HL-60 (cell line): ENCODE results near the gene MAGEF1.

ENCODE experiments used
- DNase-seq, 2 experiments: peaks; one replicate each; pipeline ENCODE4 v3.0.0-alpha.2; 2010 to 2020; ENCODE audit warnings: low read depth in 1 of 2, low spot score in 1 of 2
- H3K27ac ChIP-seq: fragments of 250-450 bp; sonication (Bioruptor Pico); replicated peaks from 2 replicates; pipeline ENCODE4 v1.5.1; 2020; ENCODE audit warnings: mild to moderate bottlenecking, moderate library complexity
- H3K27me3 ChIP-seq: fragments of 250-450 bp; sonication (Bioruptor Pico); 2 replicates; pipeline ENCODE4 v1.5.1; 2021; ENCODE audit warnings: mild to moderate bottlenecking, moderate library complexity; ENCODE audit not compliant: insufficient read depth, poor library complexity, severe bottlenecking
- H3K4me3 ChIP-seq: replicated peaks from 2 replicates; pipeline ENCODE4 v1.5.1; 2011; ENCODE audit warnings: mild to moderate bottlenecking, control low read depth, low read length; ENCODE audit not compliant: insufficient read depth
- CTCF ChIP-seq: IDR thresholded peaks from one replicate; pipeline ENCODE4 v1.5.1; 2011; ENCODE audit warnings: low read length, control low read depth, inconsistent platforms; ENCODE audit not compliant: insufficient read depth
- GABPA ChIP-seq: IDR thresholded peaks from 2 replicates; pipeline ENCODE4 v1.6.1; 2012; ENCODE audit warnings: low read depth
- POLR2AphosphoS5 ChIP-seq: IDR thresholded peaks from 2 replicates; pipeline ENCODE4 v1.6.1; 2012; ENCODE audit warnings: low read depth
- REST ChIP-seq: IDR thresholded peaks from 2 replicates; pipeline ENCODE4 v1.6.1; 2012; ENCODE audit warnings: low read depth; ENCODE audit not compliant: insufficient replicate concordance
- SPI1 ChIP-seq: IDR thresholded peaks from 2 replicates; pipeline ENCODE4 v1.6.1; 2012; ENCODE audit warnings: low read depth, mild to moderate bottlenecking, borderline replicate concordance

The MAGEF1 gene

GRCh38 chr3:184746131-184747120 is 34.6 kb upstream of the MAGEF1 start:
- DNase-seq, result no peak
- H3K27me3 ChIP-seq, result no peaks in the 10 kb centered on the region
- H3K4me3 ChIP-seq, result no peak overlapping the region
- no peak for TF ChIP-seq REST
- H3K27ac ChIP-seq, result no peak overlapping the region

- H3K4me3 ChIP-seq, result no peak overlapping the region
- H3K27ac ChIP-seq, result no peak overlapping the region
- H3K27me3 ChIP-seq, result no peaks in the 10 kb centered on the region
- DNase-seq, result no peak
- TF ChIP-seq POLR2AphosphoS5 (no peak), REST (no peak), CTCF (no peak), GABPA (no peak), SPI1 (no peak)
These were observed 33.7 kb upstream of the MAGEF1 start for GRCh38 chr3:184745526-184745925.

GRCh38 chr3:184743248-184743647 is 31.4 kb upstream of the MAGEF1 start:
- H3K27me3 ChIP-seq, result no peaks in the 10 kb centered on the region
- TF ChIP-seq CTCF, result no peak
- TF ChIP-seq GABPA, result no peak
- TF ChIP-seq SPI1, result no peak
- no peak for TF ChIP-seq POLR2AphosphoS5
- no peak for TF ChIP-seq REST
- no peak overlapping the region for H3K4me3 ChIP-seq
- no peak for DNase-seq
- H3K27ac ChIP-seq, result no peak overlapping the region
